Measurements from ENCODE around the gene ZCCHC17. TPM values are rescaled to one million over a fixed set of nuclear protein-coding genes. Genes with fewer than 3 reads are reported as not detected.

ZCCHC17 gene
- total RNA-seq, 2 experiments from 2014 or later = 23.6 to 24.4 TPM

- H3K9me3 Mint-ChIP-seq = no peaks in the 10 kb centered on the region
- H3K4me1 Mint-ChIP-seq = peaks cover 16% of the 10 kb centered on the region
- ATAC-seq (ENCODE audit: low read depth) = no peak
- H3K27me3 Mint-ChIP-seq = no peaks in the 10 kb centered on the region
- DNase-seq = no peak
- POLR2A ChIA-PET = no interaction called here
- no peak overlapping the region for H3K27ac Mint-ChIP-seq
- H3K4me3 Mint-ChIP-seq = no peak overlapping the region
- no peaks in the 10 kb centered on the region for H3K36me3 Mint-ChIP-seq
Measured at GRCh38 chr1:31397360-31398095, 100.7 kb downstream of the ZCCHC17 start.

GRCh38 chr1:31398246-31398645 is 101.4 kb downstream of the ZCCHC17 start:
- Mint-ChIP-seq H3K36me3 (no peaks in the 10 kb centered on the region), H3K4me1 (peaks cover 16% of the 10 kb centered on the region), H3K27ac (no peak overlapping the region), H3K4me3 (no peak overlapping the region), H3K9me3 (no peaks in the 10 kb centered on the region), H3K27me3 (no peaks in the 10 kb centered on the region)
- DNase-seq (no peak), ATAC-seq (ENCODE audit: low read depth) (no peak)
- POLR2A ChIA-PET = no interaction called here

- no peaks in the 10 kb centered on the region for H3K36me3 Mint-ChIP-seq
- no peaks in the 10 kb centered on the region for H3K9me3 Mint-ChIP-seq
- H3K4me3 Mint-ChIP-seq = no peak overlapping the region
- ATAC-seq (ENCODE audit: low read depth) (no peak), DNase-seq (no peak)
- no peak overlapping the region for H3K27ac Mint-ChIP-seq
- POLR2A ChIA-PET = no interaction called here
- H3K4me1 Mint-ChIP-seq = peaks cover 10% of the 10 kb centered on the region
- peaks cover 5% of the 10 kb centered on the region for H3K27me3 Mint-ChIP-seq
Measured at GRCh38 chr1:31399976-31400375, 103.1 kb downstream of the ZCCHC17 start.

DNA sequence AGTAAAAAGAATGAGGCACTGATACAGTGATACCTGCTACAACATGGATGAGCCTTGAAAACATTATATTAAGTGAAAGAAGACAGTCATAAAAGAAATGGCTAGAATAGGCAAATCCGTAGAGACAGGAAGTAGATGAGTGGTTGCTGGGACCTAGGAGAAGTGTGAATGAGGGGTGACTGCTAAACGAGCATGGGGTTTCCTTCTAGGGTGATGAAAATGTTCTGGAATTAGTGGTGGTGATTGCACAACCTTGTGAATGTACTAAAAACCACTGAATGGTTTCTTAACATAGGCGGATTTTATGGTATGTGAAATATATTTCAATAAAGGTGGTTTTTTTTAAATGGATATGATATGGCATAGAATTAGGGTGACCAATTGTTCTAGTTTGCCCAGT is 103.6 kb downstream of the ZCCHC17 start:
- Mint-ChIP-seq H3K4me1 (peaks cover 8% of the 10 kb centered on the region), H3K4me3 (no peak overlapping the region), H3K27ac (no peak overlapping the region), H3K9me3 (no peaks in the 10 kb centered on the region), H3K27me3 (peaks cover 5% of the 10 kb centered on the region), H3K36me3 (no peaks in the 10 kb centered on the region)
- no peak for DNase-seq
- ATAC-seq (ENCODE audit: low read depth) = no peak
- POLR2A ChIA-PET = no interaction called here

GRCh38 chr1:31401241-31401640 is 104.4 kb downstream of the ZCCHC17 start:
- no peak for ATAC-seq (ENCODE audit: low read depth)
- Mint-ChIP-seq H3K4me1 (peaks cover 6% of the 10 kb centered on the region), H3K27me3 (peaks cover 5% of the 10 kb centered on the region), H3K27ac (no peak overlapping the region), H3K36me3 (no peaks in the 10 kb centered on the region), H3K4me3 (no peak overlapping the region), H3K9me3 (no peaks in the 10 kb centered on the region)
- POLR2A ChIA-PET = no interaction called here
- no peak for DNase-seq

DNA sequence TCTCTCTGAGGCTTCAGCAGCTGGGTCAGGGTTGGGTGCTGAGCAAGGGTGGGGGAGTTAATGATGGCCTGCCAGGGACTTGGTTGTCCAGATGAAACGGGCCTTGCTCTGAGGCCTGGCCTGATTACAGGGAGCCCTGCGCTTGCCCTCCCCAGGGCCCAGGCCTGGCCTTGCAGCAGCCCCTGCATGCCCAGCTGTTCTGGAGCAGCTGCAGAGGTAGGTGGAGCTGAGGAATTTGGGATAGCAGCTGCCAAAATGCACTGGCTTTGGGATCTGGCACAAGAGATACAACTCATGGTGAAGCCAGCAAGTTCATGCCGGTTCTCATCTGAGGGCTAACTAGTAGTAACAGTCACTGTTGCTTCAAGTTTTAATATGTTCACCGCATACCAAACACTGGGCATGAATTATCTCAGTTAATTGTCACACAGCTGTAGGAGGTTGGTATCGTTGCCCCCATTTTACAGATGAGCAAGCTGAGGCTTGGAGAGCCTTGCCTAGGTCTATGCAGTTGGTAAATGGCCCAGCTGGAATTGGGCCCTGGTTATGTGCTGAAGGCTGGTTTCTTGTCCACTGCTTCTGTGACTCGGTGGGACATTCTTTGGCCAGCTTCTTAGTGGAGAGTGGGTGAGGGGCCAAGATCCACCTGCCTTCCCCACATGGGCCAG is 108.9 kb downstream of the ZCCHC17 start:
- POLR2A ChIA-PET = no interaction called here
- no peak overlapping the region for H3K4me3 Mint-ChIP-seq

GRCh38 chr1:31407029-31407626 is 110.3 kb downstream of the ZCCHC17 start:
- H3K4me1 Mint-ChIP-seq = no peaks in the 10 kb centered on the region
- DNase-seq (no peak), ATAC-seq (ENCODE audit: low read depth) (no peak)
- H3K27me3 Mint-ChIP-seq = peaks cover 32% of the 10 kb centered on the region
- POLR2A ChIA-PET = interaction anchor here (0.7 kb wide), 1 partner anchor 220 kb away, joined by 4 read pairs; no protein-coding TSS in a partner anchor
- no peaks in the 10 kb centered on the region for H3K9me3 Mint-ChIP-seq
- no peak overlapping the region for H3K27ac Mint-ChIP-seq
- H3K4me3 Mint-ChIP-seq = no peak overlapping the region
- H3K36me3 Mint-ChIP-seq = no peaks in the 10 kb centered on the region

More for the DNA sequence above, 108.9 kb downstream of the ZCCHC17 start:
- Mint-ChIP-seq H3K27me3 (peaks cover 18% of the 10 kb centered on the region), H3K36me3 (no peaks in the 10 kb centered on the region), H3K4me1 (no peaks in the 10 kb centered on the region), H3K27ac (no peak overlapping the region), H3K9me3 (no peaks in the 10 kb centered on the region)
- ATAC-seq (ENCODE audit: low read depth) (no peak), DNase-seq (no peak)

DNA sequence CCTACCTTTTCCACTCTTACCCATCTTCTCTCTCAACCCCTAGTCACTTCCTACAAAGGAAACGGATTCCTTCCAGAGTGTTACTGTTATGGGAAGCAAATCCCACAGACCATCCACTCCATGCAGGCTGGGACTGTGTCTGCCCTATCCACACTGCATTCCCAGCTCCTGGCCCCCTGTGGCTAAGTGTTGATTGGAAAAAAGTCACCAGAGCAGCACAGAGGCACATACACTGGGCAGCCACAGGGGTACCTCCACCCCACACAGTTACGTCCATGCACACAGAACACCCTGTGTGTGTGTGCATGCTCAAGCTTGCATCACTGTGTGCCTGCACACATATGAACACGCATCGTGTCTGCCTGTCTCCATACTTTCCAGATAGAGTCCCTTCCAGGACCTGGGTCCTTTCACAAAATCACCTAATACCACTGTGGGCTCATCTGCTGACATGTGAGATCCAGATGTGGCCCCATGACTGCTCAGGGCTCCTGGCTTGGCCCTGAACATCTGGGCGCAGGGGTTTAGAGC is 112.0 kb downstream of the ZCCHC17 start:
- POLR2A ChIA-PET = no interaction called here
- DNase-seq = no peak
- H3K36me3 Mint-ChIP-seq = no peaks in the 10 kb centered on the region

DNA sequence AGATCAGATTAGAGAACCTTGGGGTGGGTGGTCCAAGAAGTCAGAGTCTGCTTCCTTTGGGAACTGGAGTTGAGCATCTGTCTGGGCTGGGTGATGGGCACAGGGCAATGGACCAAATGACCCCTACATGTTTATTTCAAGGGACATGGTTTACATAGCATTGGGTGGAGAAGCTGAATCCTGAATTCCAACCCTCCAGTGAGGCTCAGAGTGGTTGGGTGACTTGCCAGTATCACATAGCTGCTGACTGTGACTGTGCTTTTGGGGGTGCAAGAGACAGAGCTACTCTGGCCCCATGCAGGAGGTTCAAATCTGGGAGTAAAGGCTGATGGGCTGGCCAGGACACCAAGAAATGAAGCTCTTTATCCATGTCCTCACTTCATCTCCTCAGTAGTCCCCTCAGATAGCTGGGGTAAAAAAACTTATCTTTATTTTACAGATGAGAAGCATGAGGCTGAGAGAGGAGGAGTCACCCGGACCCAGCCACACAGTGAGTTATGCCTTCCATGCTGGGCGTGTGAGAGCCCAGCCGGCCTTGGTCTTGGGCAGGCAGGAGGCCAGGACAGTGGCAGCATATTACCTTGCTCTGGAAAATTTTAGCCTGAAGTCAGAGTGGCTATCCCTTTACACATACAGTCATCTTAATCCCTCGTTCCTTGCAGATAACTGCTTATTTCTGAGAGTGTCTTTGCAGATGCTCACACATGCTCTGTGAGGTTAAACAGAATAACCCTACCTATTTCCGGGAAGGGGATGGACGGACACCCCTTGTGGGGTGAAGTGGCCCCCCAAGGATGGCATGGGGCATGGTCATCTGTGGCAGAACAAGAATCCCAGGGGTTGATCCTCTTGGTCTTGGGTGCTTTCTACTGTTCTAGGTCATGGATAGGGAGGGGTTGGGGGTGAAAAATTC is 113.4 kb downstream of the ZCCHC17 start:
- POLR2A ChIA-PET = no interaction called here

More for the DNA sequence above, 112.0 kb downstream of the ZCCHC17 start:
- Mint-ChIP-seq H3K27ac (no peak overlapping the region), H3K4me3 (no peak overlapping the region), H3K9me3 (no peaks in the 10 kb centered on the region), H3K4me1 (peaks cover 5% of the 10 kb centered on the region), H3K27me3 (peaks cover 40% of the 10 kb centered on the region)
- no peak for ATAC-seq (ENCODE audit: low read depth)

GRCh38 chr1:31410871-31411270 is 114.0 kb downstream of the ZCCHC17 start:
- H3K36me3 Mint-ChIP-seq = no peaks in the 10 kb centered on the region
- POLR2A ChIA-PET = no interaction called here
- H3K27ac Mint-ChIP-seq = no peak overlapping the region
- DNase-seq (no peak), ATAC-seq (ENCODE audit: low read depth) (no peak)
- peaks cover 5% of the 10 kb centered on the region for H3K4me1 Mint-ChIP-seq
- H3K9me3 Mint-ChIP-seq = no peaks in the 10 kb centered on the region
- H3K4me3 Mint-ChIP-seq = no peak overlapping the region
- peaks cover 56% of the 10 kb centered on the region for H3K27me3 Mint-ChIP-seq

More for the DNA sequence above, 113.4 kb downstream of the ZCCHC17 start:
- DNase-seq = no peak
- Mint-ChIP-seq H3K4me1 (peaks cover 5% of the 10 kb centered on the region), H3K36me3 (no peaks in the 10 kb centered on the region), H3K27me3 (peaks cover 50% of the 10 kb centered on the region), H3K27ac (no peak overlapping the region), H3K9me3 (no peaks in the 10 kb centered on the region), H3K4me3 (no peak overlapping the region)
- no peak for ATAC-seq (ENCODE audit: low read depth)

DNA sequence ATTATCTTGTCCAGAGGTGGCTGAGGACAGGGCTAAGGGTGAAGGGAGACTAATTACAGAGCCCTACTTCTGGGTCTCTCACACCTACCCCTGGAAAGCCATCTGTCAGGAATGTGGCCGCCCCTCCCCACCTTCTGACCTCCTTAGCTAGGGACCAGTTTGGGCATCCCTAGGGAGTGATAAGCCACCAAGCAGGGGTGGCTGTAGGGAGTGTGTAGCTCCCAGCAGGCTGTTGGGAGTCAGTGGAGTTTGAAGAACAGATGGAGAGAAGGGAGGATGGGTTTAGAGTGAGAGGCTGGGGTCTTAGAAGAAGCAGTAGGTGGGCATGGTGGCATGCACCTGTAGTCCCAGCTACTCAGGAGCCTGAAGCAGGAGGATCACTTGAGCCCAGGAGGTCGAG is 115.4 kb downstream of the ZCCHC17 start:
- POLR2A ChIA-PET = no interaction called here
- DNase-seq (no peak), ATAC-seq (ENCODE audit: low read depth) (no peak)
- peak overlapping the region; percentile 37 for H3K4me3 Mint-ChIP-seq
- no peak overlapping the region for H3K27ac Mint-ChIP-seq
- H3K36me3 Mint-ChIP-seq = no peaks in the 10 kb centered on the region
- H3K4me1 Mint-ChIP-seq = peaks cover 5% of the 10 kb centered on the region
- peaks cover 65% of the 10 kb centered on the region for H3K27me3 Mint-ChIP-seq
- H3K9me3 Mint-ChIP-seq = no peaks in the 10 kb centered on the region

DNA sequence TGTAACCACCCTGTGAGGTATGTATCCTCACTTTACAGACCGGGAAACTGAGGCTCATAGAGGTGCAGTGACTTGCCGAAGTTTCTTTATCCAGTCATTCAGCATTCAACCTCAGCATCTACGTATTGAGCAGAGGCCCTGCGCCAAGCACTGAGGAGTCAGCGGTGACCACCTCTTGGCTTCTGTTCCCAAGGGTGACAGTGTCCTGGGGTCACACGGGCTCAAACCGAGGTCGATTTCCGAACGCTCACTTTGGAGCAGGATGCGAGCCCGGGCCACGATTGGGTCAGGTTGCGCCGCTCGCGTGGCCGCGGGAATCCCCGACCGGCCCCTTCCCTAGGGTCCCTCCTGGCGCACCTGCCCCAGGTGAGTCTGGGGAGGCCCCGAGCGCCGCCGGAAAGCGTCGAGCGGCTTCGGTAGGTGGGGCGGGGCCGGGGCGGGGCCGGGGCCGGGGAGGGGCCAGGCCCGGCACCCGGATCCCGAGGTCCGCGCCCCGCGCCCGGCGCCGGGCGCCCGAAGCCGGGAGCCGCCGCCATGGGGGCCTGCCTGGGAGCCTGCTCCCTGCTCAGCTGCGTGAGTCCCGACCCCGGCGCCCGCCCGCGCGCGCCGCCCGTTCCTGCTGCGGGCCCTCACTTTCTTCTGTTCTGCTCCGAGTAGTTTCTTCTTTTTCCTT is 116.0 kb downstream of the ZCCHC17 start, which contains the start of gene SERINC2:
SERINC2 (plus strand) TSS at position 482 of the 673 bp plus-strand sequence; CDS start at position 535, 53 bp downstream.
- Mint-ChIP-seq H3K36me3 (no peaks in the 10 kb centered on the region), H3K4me1 (peaks cover 5% of the 10 kb centered on the region), H3K4me3 (peak within 1 kb of the TSS; percentile 91), H3K27me3 (peaks cover 69% of the 10 kb centered on the region), H3K9me3 (no peaks in the 10 kb centered on the region), H3K27ac (peak within 1 kb of the TSS; percentile 43)
- DNase-seq (peak; percentile 43), ATAC-seq (ENCODE audit: low read depth) (peak; percentile 48)
- POLR2A ChIA-PET = no interaction called here

All from activated naive CD8-positive, alpha-beta T cell treated with anti-CD3 and anti-CD28 coated beads, Interleukin-2, amount 10 ng/mL, durations not matched to agents 7 days and 5 days (primary cell).